ENCODE data around the gene TMPRSS11A. TPM values are rescaled to one million over a fixed set of nuclear protein-coding genes. Genes with fewer than 3 reads are reported as not detected.

Gene TMPRSS11A
- total RNA-seq, 4 donors from 2014 or later = not detected

GRCh38 chr4:67934628-67935027 is 28.7 kb downstream of the TMPRSS11A start:
- no peak overlapping the region for H3K4me3 ChIP-seq
- no peaks in the 10 kb centered on the region for H3K27me3 ChIP-seq
- H3K4me1 ChIP-seq = no peaks in the 10 kb centered on the region
- no peaks in the 10 kb centered on the region for H3K36me3 ChIP-seq
- in situ Hi-C loops (cut with MboI; ENCODE audit: low pct_ligation_motif_present in 1 of 4, low pct_unique_long_range_greater_than_20kb in 1 of 4, low sequenced_read_pairs in 3 of 4) = no loop called here
- TF ChIP-seq POLR2AphosphoS5 (IDR thresholded peaks at IDR 0.05) (no peak), EP300 (IDR thresholded peaks at IDR 0.05; ENCODE audit: low read depth) (no peak), POLR2A (IDR thresholded peaks at IDR 0.05) (no peak), CTCF (IDR thresholded peaks at IDR 0.05) (no peak)
- H3K27ac ChIP-seq = no peak overlapping the region
- no peak for DNase-seq
- 10 to 11% methylated on average over 2 of the region's 2 CpGs for WGBS, 2 donors (ENCODE audit: low coverage in 1 of 2)
- intact Hi-C loops (cut with DNase I; ENCODE audit: low total_unique reads) = no loop called here
- no peaks in the 10 kb centered on the region for H3K9me3 ChIP-seq

- in situ Hi-C loops (cut with MboI; ENCODE audit: low pct_ligation_motif_present in 1 of 4, low pct_unique_long_range_greater_than_20kb in 1 of 4, low sequenced_read_pairs in 3 of 4) = no loop called here
Observed at GRCh38 chr4:67933755-67934154, 29.5 kb downstream of the TMPRSS11A start.

GRCh38 chr4:67933038-67933437 is 30.3 kb downstream of the TMPRSS11A start:
- 77 to 88% methylated on average over 5 of the region's 5 CpGs for WGBS, 2 donors (ENCODE audit: low coverage in 1 of 2)
- in situ Hi-C loops (cut with MboI; ENCODE audit: low pct_ligation_motif_present in 1 of 4, low pct_unique_long_range_greater_than_20kb in 1 of 4, low sequenced_read_pairs in 3 of 4) = no loop called here
- H3K4me1 ChIP-seq = no peaks in the 10 kb centered on the region
- no peak for TF ChIP-seq CTCF (IDR thresholded peaks at IDR 0.05)
- no peak for TF ChIP-seq POLR2AphosphoS5 (IDR thresholded peaks at IDR 0.05)
- no peak for TF ChIP-seq EP300 (IDR thresholded peaks at IDR 0.05; ENCODE audit: low read depth)
- TF ChIP-seq POLR2A (IDR thresholded peaks at IDR 0.05) = no peak
- no peaks in the 10 kb centered on the region for H3K36me3 ChIP-seq
- no peaks in the 10 kb centered on the region for H3K27me3 ChIP-seq
- intact Hi-C loops (cut with DNase I; ENCODE audit: low total_unique reads) = no loop called here
- no peak overlapping the region for H3K4me3 ChIP-seq
- no peak for DNase-seq
- no peak overlapping the region for H3K27ac ChIP-seq
- no peaks in the 10 kb centered on the region for H3K9me3 ChIP-seq

More at GRCh38 chr4:67933755-67934154, 29.5 kb downstream of the TMPRSS11A start:
- Histone ChIP-seq H3K36me3 (no peaks in the 10 kb centered on the region), H3K27me3 (no peaks in the 10 kb centered on the region), H3K4me1 (no peaks in the 10 kb centered on the region), H3K4me3 (no peak overlapping the region), H3K27ac (no peak overlapping the region), H3K9me3 (no peaks in the 10 kb centered on the region)
- DNase-seq = no peak
- 46 to 59% methylated on average over 1 of the region's 1 CpG for WGBS, 2 donors (ENCODE audit: low coverage in 1 of 2)
- TF ChIP-seq EP300 (IDR thresholded peaks at IDR 0.05; ENCODE audit: low read depth) = no peak
- TF ChIP-seq CTCF (IDR thresholded peaks at IDR 0.05) = no peak
- no peak for TF ChIP-seq POLR2AphosphoS5 (IDR thresholded peaks at IDR 0.05)
- no peak for TF ChIP-seq POLR2A (IDR thresholded peaks at IDR 0.05)
- intact Hi-C loops (cut with DNase I; ENCODE audit: low total_unique reads) = no loop called here

GRCh38 chr4:67931256-67931655 is 32.0 kb downstream of the TMPRSS11A start:
- Histone ChIP-seq H3K4me3 (no peak overlapping the region), H3K27ac (no peak overlapping the region), H3K36me3 (no peaks in the 10 kb centered on the region), H3K4me1 (no peaks in the 10 kb centered on the region), H3K9me3 (no peaks in the 10 kb centered on the region), H3K27me3 (no peaks in the 10 kb centered on the region)
- no peak for TF ChIP-seq CTCF (IDR thresholded peaks at IDR 0.05)
- no peak for TF ChIP-seq POLR2A (IDR thresholded peaks at IDR 0.05)
- TF ChIP-seq EP300 (IDR thresholded peaks at IDR 0.05; ENCODE audit: low read depth) = no peak
- no peak for TF ChIP-seq POLR2AphosphoS5 (IDR thresholded peaks at IDR 0.05)
- DNase-seq = no peak
- intact Hi-C loops (cut with DNase I; ENCODE audit: low total_unique reads) (no loop called here), in situ Hi-C loops (cut with MboI; ENCODE audit: low pct_ligation_motif_present in 1 of 4, low pct_unique_long_range_greater_than_20kb in 1 of 4, low sequenced_read_pairs in 3 of 4) (no loop called here)
- WGBS, 2 donors (ENCODE audit: low coverage in 1 of 2) = 67 to 71% methylated on average over 3 of the region's 3 CpGs
